GM12874 (cell line): ENCODE results near the gene CDC34.

Experiments used
- TF ChIP-seq, protein P1 (sequence below): IDR thresholded peaks from 2 replicates; pipeline ENCODE4 v1.5.1; 2011; ENCODE audit warnings: low read depth, mild to moderate bottlenecking, control low read depth, low read length, moderate library complexity; ENCODE audit not compliant: insufficient read depth

The CDC34 gene

DNA sequence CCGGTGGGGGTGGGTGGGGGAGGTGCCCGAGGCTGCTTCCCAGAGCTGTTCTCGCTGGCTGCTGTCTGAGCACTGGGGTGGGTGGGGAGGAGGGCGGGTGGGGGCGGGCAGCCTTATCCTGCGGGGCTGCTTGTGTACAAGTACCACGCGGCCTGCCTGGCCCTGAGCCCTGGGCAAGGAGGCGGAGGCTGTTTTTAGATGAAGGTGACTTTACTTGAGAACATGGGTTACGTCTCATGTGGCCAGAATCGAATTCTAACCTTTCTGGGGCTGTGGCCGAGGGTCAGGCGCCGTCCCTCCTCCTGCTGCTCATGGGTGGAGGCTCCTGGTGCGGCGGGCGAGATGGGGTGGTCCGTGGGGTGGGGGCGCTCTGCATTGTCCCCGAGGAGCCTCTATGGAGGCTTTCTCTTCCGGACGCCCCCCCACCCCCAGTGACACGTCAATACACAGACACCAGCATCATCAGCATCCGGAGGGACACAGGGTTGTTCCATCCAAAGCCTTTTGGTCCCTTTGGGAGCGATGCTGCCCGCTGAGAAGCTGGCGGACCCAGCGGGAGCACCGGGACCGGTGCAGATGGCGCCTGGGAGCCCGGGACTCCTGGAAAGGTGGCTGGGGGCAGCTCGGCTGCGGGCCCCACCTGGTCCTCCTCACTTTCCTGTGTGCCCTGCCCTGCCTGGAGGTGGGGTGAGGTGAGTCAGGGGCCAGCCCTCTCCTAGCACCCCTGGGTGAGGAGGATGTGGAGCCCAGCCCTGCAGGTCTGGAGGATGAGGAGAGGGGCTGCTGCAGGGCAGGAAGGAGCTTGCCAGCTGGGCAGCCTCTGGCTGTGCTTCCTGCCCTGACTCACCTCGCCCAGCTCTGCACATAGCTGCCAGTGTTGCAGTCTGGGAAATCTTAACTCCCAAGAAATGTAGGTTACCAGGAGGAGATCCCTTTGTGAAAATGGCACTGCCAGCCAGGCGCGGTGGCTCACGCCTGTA, 44.3 kb downstream of the CDC34 start:
- TF ChIP-seq, protein P1, sequence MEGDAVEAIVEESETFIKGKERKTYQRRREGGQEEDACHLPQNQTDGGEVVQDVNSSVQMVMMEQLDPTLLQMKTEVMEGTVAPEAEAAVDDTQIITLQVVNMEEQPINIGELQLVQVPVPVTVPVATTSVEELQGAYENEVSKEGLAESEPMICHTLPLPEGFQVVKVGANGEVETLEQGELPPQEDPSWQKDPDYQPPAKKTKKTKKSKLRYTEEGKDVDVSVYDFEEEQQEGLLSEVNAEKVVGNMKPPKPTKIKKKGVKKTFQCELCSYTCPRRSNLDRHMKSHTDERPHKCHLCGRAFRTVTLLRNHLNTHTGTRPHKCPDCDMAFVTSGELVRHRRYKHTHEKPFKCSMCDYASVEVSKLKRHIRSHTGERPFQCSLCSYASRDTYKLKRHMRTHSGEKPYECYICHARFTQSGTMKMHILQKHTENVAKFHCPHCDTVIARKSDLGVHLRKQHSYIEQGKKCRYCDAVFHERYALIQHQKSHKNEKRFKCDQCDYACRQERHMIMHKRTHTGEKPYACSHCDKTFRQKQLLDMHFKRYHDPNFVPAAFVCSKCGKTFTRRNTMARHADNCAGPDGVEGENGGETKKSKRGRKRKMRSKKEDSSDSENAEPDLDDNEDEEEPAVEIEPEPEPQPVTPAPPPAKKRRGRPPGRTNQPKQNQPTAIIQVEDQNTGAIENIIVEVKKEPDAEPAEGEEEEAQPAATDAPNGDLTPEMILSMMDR, result no peak

- TF ChIP-seq, protein P1, result no peak
Measured at GRCh38 chr19:576768-577438, 45.3 kb downstream of the CDC34 start.

- TF ChIP-seq, protein P1, result no peak
Measured at GRCh38 chr19:577439-578392, 46.2 kb downstream of the CDC34 start.

- TF ChIP-seq, protein P1, result no peak
Measured at GRCh38 chr19:579111-579841, 47.7 kb downstream of the CDC34 start.

DNA sequence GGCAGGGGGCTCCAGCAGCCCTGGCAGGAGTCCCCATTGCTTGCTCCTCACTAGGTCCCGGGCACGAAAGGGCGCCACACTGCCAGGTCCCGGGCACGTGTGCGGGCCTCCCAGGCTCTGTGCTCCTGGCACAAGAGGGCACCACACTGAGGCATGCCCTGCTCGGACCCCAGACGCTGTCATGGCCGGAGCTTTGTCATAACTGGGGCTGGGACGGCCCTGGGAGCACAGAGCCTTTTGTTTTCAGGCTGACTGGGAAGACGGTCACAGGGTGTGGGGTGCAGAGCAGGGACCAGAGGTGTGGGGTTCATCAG, 48.2 kb downstream of the CDC34 start:
- TF ChIP-seq, protein P1, result no peak

- TF ChIP-seq, protein P1, result no peak
Measured at GRCh38 chr19:580274-580835, 48.8 kb downstream of the CDC34 start.
